RWPE1 (cell line): Measurements from ENCODE around the gene C4orf54.

Experiments
- CTCF ChIA-PET: fragments of 350-600 bp; sonication (Branson Sonifier 250); formaldehyde crosslinking; extraction: SDS; loops from one replicate; lab custom pipeline; 2021; lab: Yijun Ruan, JAX
- POLR2A ChIA-PET: fragments of 400-600 bp; formaldehyde crosslinking; extraction: SDS; loops from one replicate; lab custom pipeline; 2020; ENCODE audit warnings: antibody characterized with exemption; ENCODE audit not compliant: low non-redundant PET; lab: Yijun Ruan, JAX
- DNase-seq: peaks from one replicate; pipeline ENCODE4 v3.0.0; 2012; ENCODE audit warnings: low spot score
- H3K27ac ChIP-seq: fragments of 450-650 bp; 2 replicates; pipeline ENCODE4 v1.5.1; 2017
- TF ChIP-seq, protein P1 (sequence below): fragments of 450-650 bp; conservative IDR thresholded peaks from 2 replicates; pipeline ENCODE4 v1.5.1; 2017; ENCODE audit warnings: low read depth, mild to moderate bottlenecking

Gene C4orf54

DNA sequence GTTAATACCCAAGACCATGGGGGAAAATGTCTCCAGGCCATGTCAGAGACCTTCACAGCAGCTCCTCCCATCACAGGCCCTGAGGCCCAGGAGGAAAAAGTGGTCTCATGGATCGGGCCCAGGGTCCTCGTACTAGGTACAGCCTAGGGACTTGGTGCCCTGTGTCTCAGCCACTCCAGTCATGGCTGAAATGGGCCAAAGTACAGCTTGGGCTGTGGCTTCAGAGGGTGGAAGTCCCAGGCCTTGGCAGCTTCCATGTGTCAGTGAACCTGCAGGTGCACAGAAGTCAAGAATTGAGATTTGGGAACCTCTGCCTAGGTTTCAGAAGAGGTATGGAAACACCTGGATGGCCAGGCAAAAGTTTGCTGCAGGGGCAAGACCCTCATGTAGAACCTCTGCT lies 27.6 kb upstream of the C4orf54 start:
- TF ChIP-seq, protein P1, sequence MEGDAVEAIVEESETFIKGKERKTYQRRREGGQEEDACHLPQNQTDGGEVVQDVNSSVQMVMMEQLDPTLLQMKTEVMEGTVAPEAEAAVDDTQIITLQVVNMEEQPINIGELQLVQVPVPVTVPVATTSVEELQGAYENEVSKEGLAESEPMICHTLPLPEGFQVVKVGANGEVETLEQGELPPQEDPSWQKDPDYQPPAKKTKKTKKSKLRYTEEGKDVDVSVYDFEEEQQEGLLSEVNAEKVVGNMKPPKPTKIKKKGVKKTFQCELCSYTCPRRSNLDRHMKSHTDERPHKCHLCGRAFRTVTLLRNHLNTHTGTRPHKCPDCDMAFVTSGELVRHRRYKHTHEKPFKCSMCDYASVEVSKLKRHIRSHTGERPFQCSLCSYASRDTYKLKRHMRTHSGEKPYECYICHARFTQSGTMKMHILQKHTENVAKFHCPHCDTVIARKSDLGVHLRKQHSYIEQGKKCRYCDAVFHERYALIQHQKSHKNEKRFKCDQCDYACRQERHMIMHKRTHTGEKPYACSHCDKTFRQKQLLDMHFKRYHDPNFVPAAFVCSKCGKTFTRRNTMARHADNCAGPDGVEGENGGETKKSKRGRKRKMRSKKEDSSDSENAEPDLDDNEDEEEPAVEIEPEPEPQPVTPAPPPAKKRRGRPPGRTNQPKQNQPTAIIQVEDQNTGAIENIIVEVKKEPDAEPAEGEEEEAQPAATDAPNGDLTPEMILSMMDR: no peak
- POLR2A ChIA-PET: no interaction called here
- no peak overlapping the region for H3K27ac ChIP-seq
- CTCF ChIA-PET: no interaction called here
- no peak for DNase-seq

DNA sequence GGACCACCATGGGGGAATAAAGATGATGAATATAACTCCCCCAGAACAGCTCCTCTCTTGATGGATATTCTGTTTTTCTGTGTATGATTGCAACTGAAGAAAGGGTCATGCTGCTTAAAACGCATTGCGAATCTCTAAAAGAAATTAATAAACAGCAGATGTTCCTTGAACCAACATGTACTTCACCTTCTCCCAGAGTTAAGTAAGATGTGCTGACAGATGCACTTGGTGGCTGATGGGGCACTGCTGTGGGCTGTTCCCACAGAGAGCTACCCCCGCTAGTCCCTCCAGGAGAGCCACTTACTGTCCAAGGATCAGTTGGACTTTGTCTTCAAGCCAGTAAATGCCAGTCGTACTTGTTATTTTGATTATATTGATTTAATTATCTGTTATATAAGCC lies 26.3 kb upstream of the C4orf54 start:
- no peak overlapping the region for H3K27ac ChIP-seq
- DNase-seq: no peak
- TF ChIP-seq, protein P1: no peak
- ChIA-PET CTCF (no interaction called here), POLR2A (no interaction called here)

DNA sequence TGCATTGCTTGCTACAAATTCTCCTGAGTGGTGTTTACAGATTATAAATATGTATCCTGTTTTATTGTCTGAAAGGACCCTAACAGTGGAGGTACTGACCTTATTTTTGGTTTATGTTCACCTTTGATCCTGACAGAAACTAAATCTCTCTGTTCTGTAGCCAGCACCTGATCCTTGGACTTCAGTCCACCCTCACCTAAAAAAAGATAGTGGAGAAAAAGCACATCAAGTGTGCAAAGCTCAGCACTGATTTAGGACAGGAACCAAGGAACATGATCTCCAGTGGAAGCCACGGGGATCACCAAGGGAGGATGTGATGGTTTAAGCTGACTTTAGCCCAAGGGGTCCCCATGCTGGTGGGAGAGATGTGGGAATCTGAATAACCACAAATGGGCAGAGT lies 22.3 kb upstream of the C4orf54 start:
- ChIA-PET POLR2A (no interaction called here), CTCF (no interaction called here)
- no peak overlapping the region for H3K27ac ChIP-seq
- DNase-seq: no peak
- TF ChIP-seq, protein P1: no peak

DNA sequence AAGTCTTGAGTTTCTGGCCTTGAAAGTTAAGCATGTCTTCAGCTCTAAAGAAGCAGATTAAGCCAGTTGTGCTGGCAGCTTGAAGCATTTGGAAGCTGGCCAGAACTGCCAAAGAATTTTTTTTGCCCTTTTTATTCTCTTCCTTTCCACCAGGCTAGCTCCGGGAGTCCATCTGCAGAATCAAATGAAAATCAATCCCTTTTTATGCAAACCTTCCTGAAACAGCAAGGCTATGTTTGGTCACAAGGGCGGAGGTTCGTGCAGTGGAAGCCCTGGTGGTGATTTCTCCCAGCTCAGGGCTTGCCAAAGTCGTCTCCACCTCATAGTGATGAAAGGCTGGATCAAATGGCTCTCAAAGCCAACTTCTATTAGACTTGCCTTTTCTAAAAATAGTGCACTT lies 21.6 kb upstream of the C4orf54 start:
- no peak overlapping the region for H3K27ac ChIP-seq
- DNase-seq: no peak
- TF ChIP-seq, protein P1: no peak
- POLR2A ChIA-PET: no interaction called here
- CTCF ChIA-PET: no interaction called here

DNA sequence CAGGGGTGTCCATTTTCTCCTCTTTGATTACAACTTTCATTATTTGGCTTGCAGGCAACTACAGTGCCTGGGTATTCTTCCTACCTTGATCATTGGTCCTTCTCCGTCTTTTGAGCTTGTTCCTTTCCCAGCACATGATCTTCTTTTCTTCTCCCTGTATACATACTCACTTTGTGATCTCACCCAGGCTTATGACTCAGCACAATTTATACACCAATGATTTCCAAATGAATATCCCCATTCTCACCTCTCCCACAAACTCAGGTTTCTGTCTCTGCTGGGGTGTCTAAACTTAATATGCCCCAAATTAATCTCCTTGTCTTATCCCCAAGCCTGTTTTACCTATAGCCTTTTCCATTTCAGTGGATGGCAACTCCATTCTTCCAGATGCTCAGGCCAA lies 19.5 kb upstream of the C4orf54 start:
- TF ChIP-seq, protein P1: no peak
- CTCF ChIA-PET: no interaction called here
- POLR2A ChIA-PET: no interaction called here
- no peak for DNase-seq
- no peak overlapping the region for H3K27ac ChIP-seq

DNA sequence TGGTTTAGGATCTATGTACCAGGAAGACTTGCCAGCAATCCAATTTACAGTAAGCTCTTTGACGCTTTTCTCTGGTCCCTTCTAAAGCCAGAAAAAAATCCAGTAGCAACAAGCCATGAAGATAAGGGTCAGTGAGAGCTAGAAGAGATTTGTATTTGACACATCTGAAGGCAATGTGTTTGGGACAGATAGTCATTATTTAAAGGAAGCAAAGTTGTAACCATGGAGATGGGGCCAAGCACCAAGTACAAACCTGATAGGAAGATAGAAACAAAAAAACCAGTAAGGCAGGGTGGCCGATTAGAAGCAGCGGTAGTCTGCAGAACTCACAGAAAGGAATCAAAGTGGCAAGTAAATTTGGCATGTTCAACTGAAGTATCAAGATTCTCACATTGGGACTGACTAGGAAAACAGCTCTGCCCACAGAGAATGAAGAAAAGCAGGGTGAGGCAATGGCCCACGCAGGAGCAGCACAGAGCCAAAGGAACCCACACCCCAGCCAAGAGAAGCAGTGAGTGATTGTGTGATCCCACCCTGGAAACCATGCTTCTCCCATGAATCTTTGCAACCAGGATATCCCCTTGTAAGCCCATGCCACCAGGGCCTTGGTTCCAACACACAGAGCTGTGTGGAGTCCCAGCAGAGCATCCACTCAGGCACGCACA lies 12.9 kb upstream of the C4orf54 start:
- CTCF ChIA-PET: no interaction called here

More for the DNA sequence above, 12.9 kb upstream of the C4orf54 start:
- H3K27ac ChIP-seq: no peak overlapping the region
- POLR2A ChIA-PET: no interaction called here
- DNase-seq: no peak
- TF ChIP-seq, protein P1: no peak
